Lung (tissue), 12 donors: ENCODE results near the gene GGN. TPM values are rescaled to one million over a fixed set of nuclear protein-coding genes. Genes with fewer than 3 reads are reported as not detected.

Experiments used
- ATAC-seq: fragments of 200-7000 bp; cut with Tn5 transposase; one replicate; pipeline ENCODE4 v1.9.1; 2020; ENCODE audit warnings: moderate number of reproducible peaks; ENCODE audit not compliant: insufficient read depth, low FRiP score
- DNase-seq, 3 donors: peaks; one replicate each; pipeline ENCODE4 v3.0.0-alpha.2; 2013 to 2017
- H3K27ac ChIP-seq, 2 donors: one replicate each; pipeline ENCODE4 v1.5.1; 2013; ENCODE audit warnings: mild to moderate bottlenecking in 2 of 2, moderate library complexity in 2 of 2, control low read depth in 1 of 2, inconsistent platforms in 1 of 2, low read depth in 1 of 2, low read length in 1 of 2
- H3K27me3 ChIP-seq, 3 donors: one replicate each; pipeline ENCODE4 v1.5.1; 2013; ENCODE audit warnings: low read length in 2 of 3; ENCODE audit not compliant: control insufficient read depth in 3 of 3, insufficient read depth in 3 of 3
- H3K36me3 ChIP-seq, 4 donors: one replicate each; pipeline ENCODE4 v1.5.1; 2013; ENCODE audit warnings: low read length in 4 of 4, mild to moderate bottlenecking in 1 of 4, moderate library complexity in 1 of 4; ENCODE audit not compliant: control insufficient read depth in 4 of 4, insufficient read depth in 4 of 4
- H3K4me1 ChIP-seq, 5 donors: one replicate each; pipeline ENCODE4 v1.5.1; 2013; ENCODE audit warnings: low read length in 5 of 5, mild to moderate bottlenecking in 2 of 5, moderate library complexity in 1 of 5; ENCODE audit not compliant: control insufficient read depth in 5 of 5, insufficient read depth in 5 of 5
- H3K4me3 ChIP-seq: one replicate; pipeline ENCODE4 v1.5.1; 2013; ENCODE audit warnings: mild to moderate bottlenecking, control low read depth, moderate library complexity
- H3K9ac ChIP-seq, 2 donors: one replicate each; pipeline ENCODE4 v1.5.1; 2013; ENCODE audit warnings: low read length in 2 of 2, control low read depth in 1 of 2; ENCODE audit not compliant: insufficient read depth in 1 of 2
- H3K9me3 ChIP-seq, 4 donors: one replicate each; pipeline ENCODE4 v1.5.1; 2013; ENCODE audit warnings: low read length in 3 of 4, mild to moderate bottlenecking in 1 of 4, moderate library complexity in 1 of 4; ENCODE audit not compliant: control insufficient read depth in 4 of 4, insufficient read depth in 3 of 4
- WGBS, 2 donors: extraction: QIAGEN DNeasy Blood & Tissue Kit; methylation state at CpG; one replicate each; pipeline ENCODE4 v1.1.7; 2013; 5-methylcytosine and 5-hydroxymethylcytosine counted together
- polyA plus RNA-seq, 2 donors: library from polyadenylated mRNA; stranded (reverse); fragments of 200-250 nt; gene quantifications; one replicate each; pipeline ENCODE4 v1.2.1, GENCODE V29; 2013
- total RNA-seq, 2 donors: library from RNA; depleted of rRNA in 1 of 2; stranded (reverse); fragments of >200 nt in 1 of 2; gene quantifications; one replicate each; pipeline ENCODE4 v1.2.1, GENCODE V29; 2014 to 2021
- TF ChIP-seq, protein P1 (sequence below): IDR thresholded peaks from 2 replicates; pipeline ENCODE4 v1.5.1; 2012; ENCODE audit warnings: mild to moderate bottlenecking; ENCODE audit errors: control extremely low read depth, extremely low read depth
- donor health status: control.
- donor health status: control.
- donor health status: Bipolar disorder and iron deficiency.
- donor health status: healthy.
- donor health status: DM: yes; HTN: yes; CAD: no.

GGN gene
- total and polyA plus RNA-seq, 4 donors, result 0.17 to 0.61 (median 0.38) TPM

DNA sequence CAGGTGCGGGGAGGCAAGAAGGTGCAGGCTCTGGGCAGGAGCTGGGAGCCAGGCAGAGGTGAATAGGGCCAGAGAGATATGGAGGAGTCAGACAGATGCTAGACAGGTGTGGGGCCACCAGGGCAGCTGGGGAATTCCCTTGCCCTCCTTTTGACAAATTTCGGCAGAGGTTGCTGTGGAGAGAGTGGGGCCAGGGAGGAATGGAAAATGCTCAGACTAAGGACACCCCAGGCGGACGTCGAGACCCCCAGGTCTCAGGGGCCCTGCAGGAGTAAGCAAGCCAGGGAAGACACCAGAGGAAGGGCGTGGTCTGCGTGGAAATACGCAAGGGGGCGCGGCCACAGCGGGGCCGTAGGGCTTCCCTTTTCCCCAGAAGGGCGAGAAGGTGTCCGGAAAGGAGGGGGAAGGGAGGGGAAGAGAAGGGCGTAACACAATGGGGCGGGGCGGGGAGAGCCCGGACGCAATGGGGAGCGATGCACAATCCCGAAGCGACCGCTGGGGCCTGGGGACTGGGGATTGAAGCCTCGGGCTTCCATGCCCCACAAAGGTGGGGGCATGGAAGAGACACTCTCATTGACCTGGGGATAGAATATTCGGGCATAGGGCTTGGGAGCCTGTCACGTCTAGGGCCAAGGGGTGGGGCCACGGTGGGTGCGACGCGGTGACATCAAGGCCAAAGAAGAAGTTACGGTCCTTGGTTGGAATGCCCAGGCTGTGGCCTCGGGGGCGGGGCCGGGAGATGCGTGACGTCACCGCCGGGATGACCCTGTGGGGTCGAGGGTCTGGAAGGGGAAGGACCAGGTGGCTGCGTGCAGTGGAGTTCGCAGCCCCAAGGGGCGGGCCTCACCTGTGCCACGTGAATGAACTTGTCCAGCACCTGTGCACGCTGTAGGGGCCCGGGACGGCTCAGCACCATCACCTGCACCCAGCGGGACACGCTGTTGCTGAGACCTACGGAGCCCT is 30.0 kb upstream of the GGN start:
- 10 to 15% methylated on average over 46 to 49 of the region's 49 CpGs for WGBS, 2 donors
- ATAC-seq (peak; percentile 89), DNase-seq (peak; percentile 32 to 56 (median 55))
- TF ChIP-seq, protein P1, sequence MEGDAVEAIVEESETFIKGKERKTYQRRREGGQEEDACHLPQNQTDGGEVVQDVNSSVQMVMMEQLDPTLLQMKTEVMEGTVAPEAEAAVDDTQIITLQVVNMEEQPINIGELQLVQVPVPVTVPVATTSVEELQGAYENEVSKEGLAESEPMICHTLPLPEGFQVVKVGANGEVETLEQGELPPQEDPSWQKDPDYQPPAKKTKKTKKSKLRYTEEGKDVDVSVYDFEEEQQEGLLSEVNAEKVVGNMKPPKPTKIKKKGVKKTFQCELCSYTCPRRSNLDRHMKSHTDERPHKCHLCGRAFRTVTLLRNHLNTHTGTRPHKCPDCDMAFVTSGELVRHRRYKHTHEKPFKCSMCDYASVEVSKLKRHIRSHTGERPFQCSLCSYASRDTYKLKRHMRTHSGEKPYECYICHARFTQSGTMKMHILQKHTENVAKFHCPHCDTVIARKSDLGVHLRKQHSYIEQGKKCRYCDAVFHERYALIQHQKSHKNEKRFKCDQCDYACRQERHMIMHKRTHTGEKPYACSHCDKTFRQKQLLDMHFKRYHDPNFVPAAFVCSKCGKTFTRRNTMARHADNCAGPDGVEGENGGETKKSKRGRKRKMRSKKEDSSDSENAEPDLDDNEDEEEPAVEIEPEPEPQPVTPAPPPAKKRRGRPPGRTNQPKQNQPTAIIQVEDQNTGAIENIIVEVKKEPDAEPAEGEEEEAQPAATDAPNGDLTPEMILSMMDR, result no peak
- Histone ChIP-seq H3K9ac (no peak overlapping the region), H3K4me3 (peak overlapping the region; percentile 11), H3K27ac (peak overlapping the region in 1 of 2 donors; percentile 66), H3K27me3 (no peaks in the 10 kb centered on the region), H3K4me1 (peaks cover 0 to 14% (median 0%) of the 10 kb centered on the region in 5 donors), H3K9me3 (peaks cover 0 to 2% (median 0%) of the 10 kb centered on the region in 4 donors), H3K36me3 (peaks cover 0 to 2% (median 0%) of the 10 kb centered on the region in 4 donors)

DNA sequence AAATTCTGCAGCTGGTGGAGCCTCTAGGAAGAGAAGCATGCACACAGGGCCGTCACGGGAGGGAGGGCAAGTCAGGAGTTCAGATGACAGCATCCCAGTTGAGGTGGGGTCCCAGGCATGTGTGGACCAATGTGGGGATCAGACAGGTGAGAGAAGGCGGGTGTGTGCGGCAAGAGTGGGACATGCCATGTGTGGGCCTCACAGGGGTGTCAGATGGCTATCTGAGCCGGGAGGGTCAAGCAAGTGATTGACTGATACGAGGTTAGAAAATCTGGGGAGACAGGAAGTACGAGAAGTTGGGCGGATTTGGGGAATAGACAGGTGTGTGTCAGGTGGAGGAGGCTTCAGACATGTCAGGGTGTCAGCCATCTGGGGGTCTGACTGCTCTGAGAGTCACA is 29.3 kb upstream of the GGN start:
- Histone ChIP-seq H3K27me3 (no peaks in the 10 kb centered on the region), H3K9me3 (peaks cover 0 to 2% (median 0%) of the 10 kb centered on the region in 4 donors), H3K4me3 (no peak overlapping the region), H3K27ac (peak overlapping the region in 1 of 2 donors; percentile 38), H3K36me3 (peaks cover 0 to 2% (median 0%) of the 10 kb centered on the region in 4 donors), H3K9ac (no peak overlapping the region), H3K4me1 (peaks cover 0 to 14% (median 0%) of the 10 kb centered on the region in 5 donors)
- DNase-seq, result no peak
- 88 to 91% methylated on average over 8 of the region's 8 CpGs for WGBS, 2 donors
- no peak for ATAC-seq
- TF ChIP-seq, protein P1, result no peak

DNA sequence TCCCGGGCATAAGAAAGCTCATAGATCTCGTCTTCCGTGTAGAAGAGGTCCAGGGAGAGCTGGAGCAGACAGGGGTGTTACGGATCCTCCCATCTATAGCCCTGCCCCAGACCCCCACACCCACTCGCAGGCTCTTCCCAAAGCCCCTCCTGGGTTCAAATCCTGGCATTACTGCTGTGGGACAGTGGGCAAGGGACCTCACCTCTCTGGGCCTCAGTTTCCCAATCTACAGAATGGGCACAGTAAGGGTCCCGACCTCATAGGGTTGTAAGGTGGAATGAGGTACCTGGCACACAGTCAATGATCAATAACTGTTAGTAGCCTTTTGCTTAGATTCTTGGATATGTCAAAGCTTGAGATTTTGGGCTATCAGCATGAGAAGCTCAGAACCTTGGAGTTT is 25.6 kb upstream of the GGN start:
- H3K9ac ChIP-seq, result no peak overlapping the region
- H3K9me3 ChIP-seq, result no peaks in the 10 kb centered on the region
- H3K4me3 ChIP-seq, result no peak overlapping the region
- H3K4me1 ChIP-seq, result peaks cover 0 to 13% (median 0%) of the 10 kb centered on the region in 5 donors
- H3K36me3 ChIP-seq, result peaks cover 0 to 2% (median 0%) of the 10 kb centered on the region in 4 donors
- ATAC-seq (no peak), DNase-seq (no peak)
- TF ChIP-seq, protein P1, result no peak
- no peak overlapping the region for H3K27ac ChIP-seq
- WGBS, 2 donors, result 91 to 96% methylated on average over 6 of the region's 6 CpGs
- H3K27me3 ChIP-seq, result no peaks in the 10 kb centered on the region
